Measurements from ENCODE around the gene DHPS. TPM values are rescaled to one million over a fixed set of nuclear protein-coding genes. Genes with fewer than 3 reads are reported as not detected.
"Not testable (repeated sequence)": the region's sequence is repeated elsewhere in the genome, so short reads cannot be mapped to it uniquely, and the experiment has no call there.

Gene DHPS
- total RNA-seq, 1 donor from 2014 or later, result 106 TPM

- Mint-ChIP-seq H3K27ac (peak overlapping the region; percentile 99), H3K36me3 (ENCODE audit: insufficient read depth) (peaks cover 5% of the 10 kb centered on the region), H3K4me1 (ENCODE audit: low read depth) (peaks cover 19% of the 10 kb centered on the region), H3K4me3 (ENCODE audit: low read depth) (peak overlapping the region; percentile 96), H3K27me3 (no peaks in the 10 kb centered on the region), H3K9me3 (ENCODE audit: low read depth) (no peaks in the 10 kb centered on the region)
- TF ChIP-seq, protein P1, sequence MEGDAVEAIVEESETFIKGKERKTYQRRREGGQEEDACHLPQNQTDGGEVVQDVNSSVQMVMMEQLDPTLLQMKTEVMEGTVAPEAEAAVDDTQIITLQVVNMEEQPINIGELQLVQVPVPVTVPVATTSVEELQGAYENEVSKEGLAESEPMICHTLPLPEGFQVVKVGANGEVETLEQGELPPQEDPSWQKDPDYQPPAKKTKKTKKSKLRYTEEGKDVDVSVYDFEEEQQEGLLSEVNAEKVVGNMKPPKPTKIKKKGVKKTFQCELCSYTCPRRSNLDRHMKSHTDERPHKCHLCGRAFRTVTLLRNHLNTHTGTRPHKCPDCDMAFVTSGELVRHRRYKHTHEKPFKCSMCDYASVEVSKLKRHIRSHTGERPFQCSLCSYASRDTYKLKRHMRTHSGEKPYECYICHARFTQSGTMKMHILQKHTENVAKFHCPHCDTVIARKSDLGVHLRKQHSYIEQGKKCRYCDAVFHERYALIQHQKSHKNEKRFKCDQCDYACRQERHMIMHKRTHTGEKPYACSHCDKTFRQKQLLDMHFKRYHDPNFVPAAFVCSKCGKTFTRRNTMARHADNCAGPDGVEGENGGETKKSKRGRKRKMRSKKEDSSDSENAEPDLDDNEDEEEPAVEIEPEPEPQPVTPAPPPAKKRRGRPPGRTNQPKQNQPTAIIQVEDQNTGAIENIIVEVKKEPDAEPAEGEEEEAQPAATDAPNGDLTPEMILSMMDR (IDR thresholded peaks at IDR 0.05; ENCODE audit: unreplicated experiment), result no peak
- no peak for DNase-seq (ENCODE audit: low spot score, unreplicated experiment)
Measured at GRCh38 chr19:12720851-12721655, 39.4 kb upstream of the DHPS start.

- H3K9me3 Mint-ChIP-seq (ENCODE audit: low read depth), result no peaks in the 10 kb centered on the region
- H3K27ac Mint-ChIP-seq, result peak overlapping the region; percentile 95
- peaks cover 7% of the 10 kb centered on the region for H3K36me3 Mint-ChIP-seq (ENCODE audit: insufficient read depth)
- H3K4me3 Mint-ChIP-seq (ENCODE audit: low read depth), result peak overlapping the region; percentile 72
- peaks cover 19% of the 10 kb centered on the region for H3K4me1 Mint-ChIP-seq (ENCODE audit: low read depth)
- DNase-seq (ENCODE audit: low spot score, unreplicated experiment), result no peak
- no peaks in the 10 kb centered on the region for H3K27me3 Mint-ChIP-seq
- TF ChIP-seq, protein P1 (IDR thresholded peaks at IDR 0.05; ENCODE audit: unreplicated experiment), result no peak
Measured at GRCh38 chr19:12720296-12720695, 38.6 kb upstream of the DHPS start.

- no peak for DNase-seq (ENCODE audit: low spot score, unreplicated experiment)
- no peak overlapping the region for H3K4me3 Mint-ChIP-seq (ENCODE audit: low read depth)
- TF ChIP-seq, protein P1 (IDR thresholded peaks at IDR 0.05; ENCODE audit: unreplicated experiment), result no peak
- H3K4me1 Mint-ChIP-seq (ENCODE audit: low read depth), result peaks cover 8% of the 10 kb centered on the region
- no peaks in the 10 kb centered on the region for H3K9me3 Mint-ChIP-seq (ENCODE audit: low read depth)
- H3K36me3 Mint-ChIP-seq (ENCODE audit: insufficient read depth), result peaks cover 27% of the 10 kb centered on the region
- no peaks in the 10 kb centered on the region for H3K27me3 Mint-ChIP-seq
- H3K27ac Mint-ChIP-seq, result no peak overlapping the region
Measured at GRCh38 chr19:12715929-12716328, 34.2 kb upstream of the DHPS start.

GRCh38 chr19:12715102-12715501 lies 33.4 kb upstream of the DHPS start:
- no peaks in the 10 kb centered on the region for H3K27me3 Mint-ChIP-seq
- DNase-seq (ENCODE audit: low spot score, unreplicated experiment), result no peak
- H3K4me1 Mint-ChIP-seq (ENCODE audit: low read depth), result peaks cover 3% of the 10 kb centered on the region
- no peak overlapping the region for H3K4me3 Mint-ChIP-seq (ENCODE audit: low read depth)
- no peaks in the 10 kb centered on the region for H3K9me3 Mint-ChIP-seq (ENCODE audit: low read depth)
- no peak overlapping the region for H3K27ac Mint-ChIP-seq
- TF ChIP-seq, protein P1 (IDR thresholded peaks at IDR 0.05; ENCODE audit: unreplicated experiment), result no peak
- peaks cover 31% of the 10 kb centered on the region for H3K36me3 Mint-ChIP-seq (ENCODE audit: insufficient read depth)

GRCh38 chr19:12713304-12713703 lies 31.6 kb upstream of the DHPS start:
- not testable (repeated sequence) for H3K4me1 Mint-ChIP-seq (ENCODE audit: low read depth); H3K27ac Mint-ChIP-seq; H3K27me3 Mint-ChIP-seq; DNase-seq (ENCODE audit: low spot score, unreplicated experiment); H3K4me3 Mint-ChIP-seq (ENCODE audit: low read depth); H3K9me3 Mint-ChIP-seq (ENCODE audit: low read depth)
- H3K36me3 Mint-ChIP-seq (ENCODE audit: insufficient read depth), result peaks cover 34% of the 10 kb centered on the region

- H3K27me3 Mint-ChIP-seq; H3K4me1 Mint-ChIP-seq (ENCODE audit: low read depth); H3K4me3 Mint-ChIP-seq (ENCODE audit: low read depth); H3K9me3 Mint-ChIP-seq (ENCODE audit: low read depth); H3K27ac Mint-ChIP-seq; DNase-seq (ENCODE audit: low spot score, unreplicated experiment): not testable (repeated sequence)
- peaks cover 34% of the 10 kb centered on the region for H3K36me3 Mint-ChIP-seq (ENCODE audit: insufficient read depth)
- TF ChIP-seq, protein P1 (IDR thresholded peaks at IDR 0.05; ENCODE audit: unreplicated experiment), result peak; percentile 47
Measured at GRCh38 chr19:12712077-12712476, 30.4 kb upstream of the DHPS start.

Data from progenitor cell of endocrine pancreas (in vitro differentiated cells).